Neuronal stem cell (in vitro differentiated cells): ENCODE results near the gene SRSF3.
"Not testable (repeated sequence)": the region's sequence is repeated elsewhere in the genome, so short reads cannot be mapped to it uniquely, and the experiment has no call there.

Experiments used
- DNase-seq: peaks from one replicate; pipeline ENCODE4 v3.0.0-alpha.2; 2013; ENCODE audit warnings: low spot score
- H2AFZ ChIP-seq: one replicate; pipeline ENCODE4 v1.6.1; 2013; ENCODE audit warnings: mild to moderate bottlenecking, low read length, inconsistent platforms
- H2AK5ac ChIP-seq: 2 replicates; pipeline ENCODE4 v1.6.1; 2013; ENCODE audit warnings: low read depth, mild to moderate bottlenecking, inconsistent platforms, low read length, moderate library complexity, mixed read lengths
- H2BK120ac ChIP-seq: 2 replicates; pipeline ENCODE4 v1.6.1; 2013; ENCODE audit warnings: low read depth, mild to moderate bottlenecking, inconsistent platforms, low read length, moderate library complexity, mixed read lengths
- H2BK12ac ChIP-seq: one replicate; pipeline ENCODE4 v1.6.1; 2013; ENCODE audit warnings: low read length, inconsistent platforms
- H2BK15ac ChIP-seq: 2 replicates; pipeline ENCODE4 v1.6.1; 2013; ENCODE audit warnings: mild to moderate bottlenecking, low read length, inconsistent platforms, mixed read lengths
- H2BK5ac ChIP-seq: one replicate; pipeline ENCODE4 v1.6.1; 2013; ENCODE audit warnings: inconsistent platforms, mild to moderate bottlenecking, low read length, moderate library complexity
- H3K14ac ChIP-seq: one replicate; pipeline ENCODE4 v1.6.1; 2013; ENCODE audit warnings: low read length, inconsistent platforms
- H3K18ac ChIP-seq: 2 replicates; pipeline ENCODE4 v1.6.1; 2013; ENCODE audit warnings: low read length, inconsistent platforms
- H3K23ac ChIP-seq: 2 replicates; pipeline ENCODE4 v1.6.1; 2013; ENCODE audit warnings: low read depth, mild to moderate bottlenecking, mixed read lengths, low read length, inconsistent platforms; ENCODE audit not compliant: poor library complexity
- H3K27ac ChIP-seq: replicated peaks from 3 replicates; pipeline ENCODE4 v1.5.1; 2013; ENCODE audit warnings: low read length, inconsistent platforms
- H3K27me3 ChIP-seq, 3 experiments: 2 replicates each; pipeline ENCODE4 v1.6.1; 2013; ENCODE audit warnings: low read length in 3 of 3, mild to moderate bottlenecking in 2 of 3, inconsistent platforms in 1 of 3, low read depth in 1 of 3, mixed read lengths in 1 of 3, moderate library complexity in 1 of 3; ENCODE audit not compliant: control insufficient read depth in 3 of 3, insufficient read depth in 3 of 3
- H3K36me3 ChIP-seq, 2 donors: replicated peaks in 1 of 2; 2 replicates each; pipeline ENCODE4 v1.6.1; 2013; ENCODE audit warnings: low read length in 2 of 2; ENCODE audit not compliant: control insufficient read depth in 2 of 2, insufficient read depth in 2 of 2
- H3K4ac ChIP-seq: 2 replicates; pipeline ENCODE4 v1.6.1; 2013; ENCODE audit warnings: inconsistent platforms, mild to moderate bottlenecking, low read length, moderate library complexity
- H3K4me1 ChIP-seq, 2 donors: 1 replicate in 1 of 2; 2 replicates in 1 of 2; pipeline ENCODE4 v1.6.1; 2013; ENCODE audit warnings: low read length in 2 of 2, low read depth in 1 of 2; ENCODE audit not compliant: control insufficient read depth in 2 of 2, insufficient read depth in 1 of 2
- H3K4me2 ChIP-seq: one replicate; pipeline ENCODE4 v1.6.1; 2013; ENCODE audit warnings: mild to moderate bottlenecking, low read length, inconsistent platforms; ENCODE audit not compliant: insufficient read depth, poor library complexity, severe bottlenecking
- H3K4me3 ChIP-seq, 2 donors: 2 replicates each; pipeline ENCODE4 v1.5.1; 2013; ENCODE audit warnings: low read length in 2 of 2, mild to moderate bottlenecking in 2 of 2, inconsistent platforms in 1 of 2, moderate library complexity in 1 of 2
- H3K79me1 ChIP-seq: one replicate; pipeline ENCODE4 v1.6.1; 2013; ENCODE audit warnings: low read depth, mild to moderate bottlenecking, inconsistent platforms, low read length, moderate library complexity
- H3K9ac ChIP-seq: one replicate; pipeline ENCODE4 v1.6.1; 2013; ENCODE audit warnings: mild to moderate bottlenecking, low read depth, low read length, inconsistent platforms; ENCODE audit not compliant: poor library complexity
- H3K9me3 ChIP-seq, 2 donors: replicated peaks in 1 of 2; 2 replicates each; pipeline versions ENCODE3 to v1.6.1; 2013; ENCODE audit warnings: low read length in 2 of 2, mild to moderate bottlenecking in 2 of 2, inconsistent platforms in 1 of 2, low read depth in 1 of 2, mixed read lengths in 1 of 2, moderate library complexity in 1 of 2; ENCODE audit not compliant: control insufficient read depth in 2 of 2, insufficient read depth in 1 of 2
- H4K8ac ChIP-seq: one replicate; pipeline ENCODE4 v1.6.1; 2013; ENCODE audit warnings: low read depth, mild to moderate bottlenecking, inconsistent platforms, low read length, moderate library complexity
- H4K91ac ChIP-seq: one replicate; pipeline ENCODE4 v1.6.1; 2013; ENCODE audit warnings: low read length, low read depth, mild to moderate bottlenecking, inconsistent platforms; ENCODE audit not compliant: poor library complexity
- WGBS, 2 donors: extraction: QIAGEN DNeasy Blood & Tissue Kit; methylation state at CpG; one replicate each; pipeline ENCODE4 v1.1.7; 2013; ENCODE audit warnings: missing lambda C conversion rate in 2 of 2, mixed read lengths in 1 of 2; ENCODE audit not compliant: insufficient read length in 2 of 2, insufficient replicate concordance in 1 of 2; ENCODE audit errors: extremely low coverage in 2 of 2; 5-methylcytosine and 5-hydroxymethylcytosine counted together

The SRSF3 gene

DNA sequence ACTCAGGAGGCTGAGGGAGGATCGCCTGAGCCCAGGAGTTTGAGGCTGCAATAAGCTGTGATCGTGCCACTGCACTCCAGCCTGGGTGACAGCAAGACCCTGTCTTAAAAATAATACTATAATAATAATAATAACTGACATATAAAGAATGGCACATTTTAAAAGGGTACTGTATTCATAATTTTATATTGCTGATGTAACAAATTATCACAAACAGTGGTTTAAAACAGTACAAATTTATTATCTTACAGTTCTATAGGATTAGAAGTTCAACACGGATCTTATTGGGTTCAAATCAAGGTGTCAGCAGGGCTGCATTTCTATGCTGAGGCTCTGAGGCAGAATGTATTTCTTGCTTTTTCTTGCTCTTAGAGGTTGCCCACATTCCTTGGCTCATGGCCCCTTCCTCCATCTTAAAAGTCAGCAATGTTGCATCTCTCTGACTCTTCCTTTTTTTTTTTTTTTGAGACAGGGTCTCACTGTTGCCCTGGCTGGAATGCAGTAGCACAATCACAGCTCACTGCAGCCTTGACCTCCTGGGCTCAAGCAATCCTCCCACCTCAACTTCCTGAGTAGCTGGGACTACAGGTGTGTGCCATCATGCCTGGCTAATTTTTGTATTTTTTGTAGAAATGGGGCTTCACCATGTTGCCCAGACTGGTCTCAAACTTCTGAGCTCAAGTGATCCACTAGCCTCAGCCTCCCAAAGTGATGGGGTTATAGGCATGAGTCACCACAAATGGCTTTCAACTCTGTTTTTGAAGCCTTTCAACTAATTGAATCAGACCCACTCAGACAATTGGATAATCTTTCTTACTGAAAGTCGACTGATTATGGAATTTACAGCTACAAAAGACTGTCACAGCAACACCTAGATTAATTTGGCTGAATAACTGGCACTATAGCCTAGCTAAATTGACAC lies 22.8 kb upstream of the SRSF3 start:
- Histone ChIP-seq H3K27me3 (no peaks in the 10 kb centered on the region), H4K8ac (no peak overlapping the region), H4K91ac (no peak overlapping the region), H3K9ac (no peak overlapping the region), H3K9me3 (no peaks in the 10 kb centered on the region), H3K14ac (no peak overlapping the region), H3K4ac (no peak overlapping the region), H3K4me1 (no peaks in the 10 kb centered on the region), H2BK5ac (no peak overlapping the region), H3K27ac (no peak overlapping the region), H3K79me1 (no peaks in the 10 kb centered on the region), H3K4me2 (no peak overlapping the region), H2BK15ac (no peak overlapping the region), H3K23ac (no peak overlapping the region), H2AK5ac (no peak overlapping the region), H2BK12ac (no peak overlapping the region), H2AFZ (no peak overlapping the region), H2BK120ac (no peak overlapping the region), H3K4me3 (no peak overlapping the region), H3K18ac (no peak overlapping the region), H3K36me3 (no peaks in the 10 kb centered on the region)
- no peak for DNase-seq
- WGBS, 2 donors: no CpG with 5 or more reads among the region's 4 CpGs

DNA sequence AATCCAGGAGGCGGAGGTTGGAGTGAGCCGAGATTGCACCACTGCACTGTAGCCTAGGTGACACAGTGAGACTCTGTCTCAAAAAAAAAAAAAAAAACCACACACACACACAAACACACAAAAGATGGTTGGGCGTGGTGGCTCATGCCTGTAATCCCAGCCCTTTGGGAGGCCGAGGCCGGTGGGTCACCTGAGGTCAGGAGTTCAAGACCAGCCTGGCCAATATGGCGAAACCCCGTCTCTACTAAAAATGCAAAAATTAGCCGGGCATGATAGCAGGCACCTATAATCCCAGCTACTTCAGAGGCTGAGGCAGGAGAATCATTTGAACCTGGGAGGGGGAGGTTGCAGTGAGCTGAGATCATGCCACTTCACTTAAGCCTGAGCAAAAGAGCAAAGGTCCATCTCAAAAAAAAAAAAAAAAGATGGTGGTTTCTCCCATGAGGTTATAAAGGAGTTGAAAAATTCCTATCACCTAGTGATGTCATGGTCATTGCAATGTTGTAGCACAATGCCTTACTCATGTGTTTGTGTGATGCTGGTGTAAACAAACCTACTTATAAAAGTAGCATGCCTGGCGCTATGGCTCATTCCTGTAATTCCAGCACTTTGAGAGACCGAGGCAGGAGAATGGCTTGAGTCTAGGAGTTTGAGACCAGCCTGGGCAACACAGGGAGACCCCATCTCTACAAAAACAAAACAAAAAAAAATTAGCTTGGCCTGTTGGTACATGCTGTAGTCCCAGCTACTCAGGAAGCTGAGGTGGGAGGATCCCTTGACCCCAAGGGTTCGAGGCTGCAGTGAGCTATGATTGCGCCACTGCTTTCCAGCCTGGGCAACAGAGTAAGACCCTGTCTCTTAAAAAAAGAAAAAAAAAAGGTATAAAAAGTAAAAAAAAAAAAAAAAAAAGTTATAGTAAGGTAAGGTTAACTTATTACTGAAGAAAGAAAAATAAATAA lies 21.5 kb upstream of the SRSF3 start:
- H3K27me3 ChIP-seq, H3K27ac ChIP-seq, H2BK5ac ChIP-seq, H3K9ac ChIP-seq, H3K4me3 ChIP-seq, H4K8ac ChIP-seq, H3K4me1 ChIP-seq, H3K18ac ChIP-seq, H3K14ac ChIP-seq, H2AK5ac ChIP-seq, H3K23ac ChIP-seq, H2BK120ac ChIP-seq, H2BK12ac ChIP-seq, H4K91ac ChIP-seq, DNase-seq, H3K9me3 ChIP-seq, H3K4me2 ChIP-seq, H3K36me3 ChIP-seq, H2BK15ac ChIP-seq, H3K79me1 ChIP-seq, H3K4ac ChIP-seq, H2AFZ ChIP-seq: not testable (repeated sequence)
- no CpG with 5 or more reads among the region's 12 CpGs for WGBS, 2 donors

- Histone ChIP-seq H2BK12ac (no peak overlapping the region), H2AK5ac (no peak overlapping the region), H3K4me1 (peaks cover 0 to 6% of the 10 kb centered on the region in 2 donors), H3K9ac (no peak overlapping the region), H4K91ac (no peak overlapping the region), H3K36me3 (no peaks in the 10 kb centered on the region), H3K9me3 (no peaks in the 10 kb centered on the region), H2BK120ac (no peak overlapping the region), H3K23ac (no peak overlapping the region), H3K27me3 (no peaks in the 10 kb centered on the region), H3K18ac (no peak overlapping the region), H3K4me2 (no peak overlapping the region), H3K14ac (no peak overlapping the region), H2BK5ac (no peak overlapping the region), H3K4me3 (no peak overlapping the region), H2AFZ (no peak overlapping the region), H3K27ac (no peak overlapping the region), H3K4ac (no peak overlapping the region), H3K79me1 (no peaks in the 10 kb centered on the region), H4K8ac (no peak overlapping the region), H2BK15ac (no peak overlapping the region)
- DNase-seq: no peak
These were observed 19.5 kb upstream of the SRSF3 start for GRCh38 chr6:36574679-36575078.

GRCh38 chr6:36576578-36576977 lies 17.6 kb upstream of the SRSF3 start:
- no peak overlapping the region for H3K18ac ChIP-seq
- H3K9me3 ChIP-seq: no peaks in the 10 kb centered on the region
- WGBS, 2 donors: no CpG with 5 or more reads among the region's 7 CpGs
- H2AK5ac ChIP-seq: no peak overlapping the region
- no peak overlapping the region for H2AFZ ChIP-seq
- H2BK120ac ChIP-seq: no peak overlapping the region
- no peak overlapping the region for H3K27ac ChIP-seq
- H4K91ac ChIP-seq: no peak overlapping the region
- no peak overlapping the region for H4K8ac ChIP-seq
- H3K4ac ChIP-seq: no peak overlapping the region
- no peaks in the 10 kb centered on the region for H3K27me3 ChIP-seq
- no peak overlapping the region for H3K4me3 ChIP-seq
- DNase-seq: no peak
- H3K79me1 ChIP-seq: no peaks in the 10 kb centered on the region
- H3K4me2 ChIP-seq: no peak overlapping the region
- H3K14ac ChIP-seq: no peak overlapping the region
- H3K9ac ChIP-seq: no peak overlapping the region
- no peak overlapping the region for H2BK12ac ChIP-seq
- H3K36me3 ChIP-seq: no peaks in the 10 kb centered on the region
- H3K23ac ChIP-seq: no peak overlapping the region
- H2BK5ac ChIP-seq: no peak overlapping the region
- H3K4me1 ChIP-seq: peaks cover 3 to 8% of the 10 kb centered on the region in 2 donors
- H2BK15ac ChIP-seq: no peak overlapping the region
